Ovary (tissue), 3 donors: ENCODE measurements around the gene MYO9A.

Experiments
- CTCF ChIP-seq, 3 donors: fragments of 450-650 bp in 2 of 3; fragments of 200-600 bp in 1 of 3; IDR thresholded peaks; one replicate each; pipeline versions ENCODE4 v1.5.1 to v1.8.0; 2016 to 2022; ENCODE audit warnings: antibody characterized with exemption in 3 of 3, mild to moderate bottlenecking in 1 of 3
- POLR2A ChIP-seq: fragments of 450-650 bp; IDR thresholded peaks from one replicate; pipeline ENCODE4 v1.6.1; 2017; ENCODE audit warnings: antibody characterized with exemption, mild to moderate bottlenecking, moderate library complexity
- donor health status: DM: no; HTN: no; CAD: no.

- no peak for TF ChIP-seq CTCF (IDR thresholded peaks at IDR 0.05)
- TF ChIP-seq POLR2A, result no peak
Measured at GRCh38 chr15:71962537-71962936, 155.4 kb downstream of the MYO9A start.
